Measurements from ENCODE around the gene ZNF44.

DNA sequence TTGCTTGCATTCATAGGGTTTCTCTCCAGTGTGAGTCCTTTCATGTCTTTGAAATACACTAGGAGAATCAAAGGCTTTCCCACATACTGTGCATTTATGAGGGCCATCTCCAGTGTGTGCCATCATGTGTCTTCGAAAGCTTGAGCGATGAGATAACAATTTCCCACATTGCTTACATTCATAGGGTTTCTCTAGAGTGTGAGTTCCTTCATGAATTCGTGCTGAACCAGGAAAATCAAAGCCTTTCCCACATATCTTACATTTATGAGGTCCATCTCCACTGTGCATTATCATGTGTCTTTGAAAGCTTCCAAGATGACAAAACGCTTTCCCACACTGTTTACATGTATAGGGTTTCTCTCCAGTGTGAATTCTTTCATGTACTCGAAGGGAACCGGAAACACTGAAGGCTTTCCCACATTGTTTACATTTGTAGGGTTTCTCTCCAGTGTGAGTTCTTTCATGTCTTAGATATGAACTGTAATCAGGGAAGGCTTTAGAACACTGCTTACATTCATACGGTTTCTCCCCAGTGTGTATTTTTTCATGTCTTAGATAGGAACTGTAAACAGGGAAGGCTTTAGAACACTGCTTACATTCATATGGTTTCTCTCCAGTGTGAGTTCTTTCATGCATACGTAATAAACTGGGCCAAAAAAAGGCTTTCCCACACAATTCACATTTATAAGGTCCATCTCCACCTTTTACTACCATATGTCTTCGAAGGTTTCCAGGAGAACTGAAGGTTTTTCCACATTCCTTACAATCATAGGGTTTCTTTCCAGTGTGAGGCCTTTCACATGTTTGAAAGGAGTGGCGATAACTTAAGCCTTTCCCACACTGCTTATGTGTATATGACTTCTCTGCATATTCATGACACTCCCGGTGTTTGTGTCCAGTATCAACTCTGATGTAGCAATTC, 21.4 kb downstream of the ZNF44 start:
- TF ChIP-seq, protein P1, sequence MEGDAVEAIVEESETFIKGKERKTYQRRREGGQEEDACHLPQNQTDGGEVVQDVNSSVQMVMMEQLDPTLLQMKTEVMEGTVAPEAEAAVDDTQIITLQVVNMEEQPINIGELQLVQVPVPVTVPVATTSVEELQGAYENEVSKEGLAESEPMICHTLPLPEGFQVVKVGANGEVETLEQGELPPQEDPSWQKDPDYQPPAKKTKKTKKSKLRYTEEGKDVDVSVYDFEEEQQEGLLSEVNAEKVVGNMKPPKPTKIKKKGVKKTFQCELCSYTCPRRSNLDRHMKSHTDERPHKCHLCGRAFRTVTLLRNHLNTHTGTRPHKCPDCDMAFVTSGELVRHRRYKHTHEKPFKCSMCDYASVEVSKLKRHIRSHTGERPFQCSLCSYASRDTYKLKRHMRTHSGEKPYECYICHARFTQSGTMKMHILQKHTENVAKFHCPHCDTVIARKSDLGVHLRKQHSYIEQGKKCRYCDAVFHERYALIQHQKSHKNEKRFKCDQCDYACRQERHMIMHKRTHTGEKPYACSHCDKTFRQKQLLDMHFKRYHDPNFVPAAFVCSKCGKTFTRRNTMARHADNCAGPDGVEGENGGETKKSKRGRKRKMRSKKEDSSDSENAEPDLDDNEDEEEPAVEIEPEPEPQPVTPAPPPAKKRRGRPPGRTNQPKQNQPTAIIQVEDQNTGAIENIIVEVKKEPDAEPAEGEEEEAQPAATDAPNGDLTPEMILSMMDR (conservative IDR thresholded peaks at IDR 0.05) = no peak
- TF ChIP-seq EZH2 (IDR thresholded peaks at IDR 0.05; ENCODE audit: low read depth) = no peak
